SU-DHL-6 (cell line): ENCODE measurements around the gene SYTL1.

Source experiments
- CTCF ChIP-seq: fragments of 200-600 bp; sonication (generic); IDR thresholded peaks from one replicate; pipeline ENCODE4 v1.5.1; 2017; ENCODE audit warnings: antibody characterized with exemption, mild to moderate bottlenecking, low read length, moderate library complexity; ENCODE audit not compliant: insufficient read depth, poor library complexity, severe bottlenecking
- EZH2phosphoT487 ChIP-seq: fragments of 200-600 bp; sonication (generic), shearing (Covaris generic); conservative IDR thresholded peaks from 2 replicates; pipeline ENCODE4 v1.6.1; 2018; ENCODE audit warnings: mild to moderate bottlenecking, antibody characterized with exemption, low read length, moderate library complexity, mixed read lengths

GRCh38 chr1:27335506-27336422 is 6.1 kb upstream of the SYTL1 start:
- TF ChIP-seq CTCF (no peak), EZH2phosphoT487 (no peak)
